GM19372 (cell line): ENCODE measurements around the gene PARVB.

Experiments
- ATAC-seq: cut with Tn5 transposase; IDR thresholded peaks from one replicate; pipeline ENCODE4 v1.9.1; 2021; ENCODE audit warnings: mild to moderate bottlenecking, low read depth, moderate library complexity; ENCODE audit not compliant: unreplicated experiment

PARVB gene, protein sequence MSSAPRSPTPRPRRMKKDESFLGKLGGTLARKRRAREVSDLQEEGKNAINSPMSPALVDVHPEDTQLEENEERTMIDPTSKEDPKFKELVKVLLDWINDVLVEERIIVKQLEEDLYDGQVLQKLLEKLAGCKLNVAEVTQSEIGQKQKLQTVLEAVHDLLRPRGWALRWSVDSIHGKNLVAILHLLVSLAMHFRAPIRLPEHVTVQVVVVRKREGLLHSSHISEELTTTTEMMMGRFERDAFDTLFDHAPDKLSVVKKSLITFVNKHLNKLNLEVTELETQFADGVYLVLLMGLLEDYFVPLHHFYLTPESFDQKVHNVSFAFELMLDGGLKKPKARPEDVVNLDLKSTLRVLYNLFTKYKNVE

DNA sequence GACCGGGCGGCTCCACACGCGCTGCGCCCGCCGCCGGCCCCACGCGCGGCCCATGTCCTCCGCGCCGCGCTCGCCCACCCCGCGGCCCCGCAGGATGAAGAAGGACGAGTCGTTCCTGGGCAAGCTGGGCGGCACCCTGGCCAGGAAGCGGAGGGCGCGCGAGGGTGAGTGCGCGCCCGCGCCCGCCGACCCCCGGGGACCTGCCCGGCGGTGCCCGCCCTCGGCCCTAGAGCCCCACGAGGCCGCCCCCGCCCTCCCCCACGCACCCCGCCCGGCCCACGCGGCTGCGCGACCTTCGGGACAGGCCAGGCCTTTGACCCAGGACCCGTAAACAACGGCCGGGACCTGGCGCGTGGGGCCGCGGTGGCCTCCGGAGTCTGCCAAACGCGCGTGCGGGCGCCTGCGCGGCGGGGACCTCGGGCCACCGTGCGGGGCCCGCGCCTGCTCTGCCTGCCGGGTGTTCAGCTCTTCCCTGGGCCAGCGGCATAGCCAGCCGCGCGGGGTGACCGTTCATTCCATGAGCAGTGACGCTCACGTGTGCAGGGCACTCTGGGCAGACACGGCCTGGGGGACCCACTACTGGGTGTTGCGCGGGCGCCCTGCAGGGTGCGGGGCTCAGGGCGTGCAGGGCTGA, at the start of gene PARVB:
Gene PARVB, plus strand, starts transcription at position 15 of the 634 bp plus-strand sequence. Its CDS starts 38 bp downstream, at position 53.
- no peak for ATAC-seq

DNA sequence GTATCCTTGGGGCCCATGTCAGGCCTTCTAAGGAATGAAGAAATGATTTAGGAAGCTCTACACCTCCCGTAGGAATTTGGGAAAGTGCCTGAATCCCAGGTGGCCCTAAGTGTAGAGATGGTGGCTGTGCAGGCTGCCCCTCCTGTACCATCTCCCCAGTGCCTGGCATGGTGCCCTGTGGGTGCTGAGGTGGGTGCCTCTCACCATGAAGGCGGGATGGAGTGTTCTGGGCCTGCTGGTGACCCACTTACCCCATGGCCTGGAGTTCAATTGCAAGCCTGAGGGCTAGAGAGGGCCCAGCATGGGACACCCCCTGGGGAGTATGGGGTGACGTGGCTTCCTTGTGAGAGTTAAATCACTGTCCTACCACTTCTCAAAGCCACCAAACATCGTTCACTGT, 49.1 kb upstream of the PARVB start:
- no peak for ATAC-seq

DNA sequence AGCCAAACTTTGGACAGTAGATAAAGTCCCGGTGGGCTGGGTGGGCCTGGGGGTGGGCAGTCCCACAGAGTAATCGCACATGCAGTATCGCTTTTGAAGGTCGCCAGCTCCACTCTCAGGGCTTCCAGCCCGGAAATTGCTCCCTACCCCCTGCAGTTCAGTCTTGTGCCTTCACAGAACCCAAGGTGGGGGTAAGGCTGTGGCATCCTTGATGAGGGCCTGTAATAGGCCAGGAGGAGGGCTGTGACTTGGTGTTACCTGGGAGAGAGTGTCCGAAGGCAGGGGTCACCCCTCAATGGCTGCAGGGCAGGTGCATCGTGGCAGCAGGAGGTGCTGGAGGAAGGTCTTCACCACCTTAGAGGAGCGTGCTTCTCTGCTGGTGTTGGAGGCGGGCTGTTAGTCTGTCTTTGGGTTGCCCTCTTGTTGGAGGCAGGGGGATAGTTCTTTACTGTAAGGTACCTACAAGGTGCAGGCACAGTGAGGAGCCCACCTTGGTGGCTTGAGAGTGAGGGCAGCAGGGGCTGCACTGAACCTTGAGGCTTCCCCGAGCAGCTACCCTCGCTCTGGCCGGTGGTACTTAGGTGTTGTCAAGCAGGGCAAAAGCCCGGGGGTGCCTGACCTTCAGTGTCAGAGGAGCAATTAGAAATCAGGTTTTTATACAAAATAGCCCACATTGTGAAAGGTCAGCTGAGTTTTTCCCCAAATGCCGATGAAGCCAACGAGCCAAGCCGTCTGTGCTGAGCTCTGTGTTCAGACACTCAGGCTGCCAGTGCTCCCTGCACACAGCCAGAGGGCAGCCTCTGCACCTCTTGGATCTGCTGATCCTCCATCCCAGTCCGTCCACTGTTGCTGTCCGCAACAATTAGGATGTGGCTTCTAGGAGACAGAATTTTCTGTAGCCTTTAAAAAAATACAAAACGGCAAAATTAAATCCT, 47.0 kb upstream of the PARVB start:
- no peak for ATAC-seq

DNA sequence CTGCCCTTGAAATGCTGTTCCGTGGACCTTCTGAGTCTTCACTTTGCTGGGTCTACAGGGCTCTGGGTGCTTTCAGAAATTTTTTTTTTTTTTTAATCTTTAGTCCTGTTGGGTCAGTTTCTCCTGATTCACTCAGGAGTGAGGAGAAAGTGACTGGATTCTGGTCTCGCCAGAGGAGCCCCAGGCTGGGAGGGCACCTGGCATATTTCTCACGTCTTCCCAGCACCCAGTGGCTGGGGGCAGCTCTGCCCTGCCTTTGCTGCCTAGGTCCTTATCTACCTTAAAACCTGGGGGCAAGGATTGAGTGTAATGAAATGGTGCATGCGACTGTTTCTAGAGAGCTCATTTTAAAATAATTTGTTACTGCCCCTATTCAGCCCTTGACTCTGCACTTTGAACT, 45.5 kb upstream of the PARVB start:
- no peak for ATAC-seq

DNA sequence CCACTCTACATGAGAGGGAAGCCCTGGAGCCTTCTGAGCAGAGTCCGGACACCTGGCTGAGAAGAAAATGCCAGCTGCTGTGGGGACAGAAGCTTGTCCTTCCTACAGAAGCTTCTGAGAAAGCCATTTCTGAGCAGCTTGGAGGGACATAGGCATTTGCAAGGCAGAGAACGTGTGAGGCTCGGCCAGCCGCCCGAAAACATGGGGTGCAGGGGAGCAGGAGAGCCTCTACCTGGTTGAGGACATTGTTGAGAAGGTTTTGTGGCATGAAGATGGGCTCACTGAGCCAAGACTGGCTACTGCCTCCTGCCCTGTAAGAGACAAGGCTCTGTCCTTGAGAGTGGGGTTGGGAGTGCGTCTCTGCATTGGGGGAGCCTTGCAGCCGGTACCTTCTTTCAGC, 43.5 kb upstream of the PARVB start:
- no peak for ATAC-seq

DNA sequence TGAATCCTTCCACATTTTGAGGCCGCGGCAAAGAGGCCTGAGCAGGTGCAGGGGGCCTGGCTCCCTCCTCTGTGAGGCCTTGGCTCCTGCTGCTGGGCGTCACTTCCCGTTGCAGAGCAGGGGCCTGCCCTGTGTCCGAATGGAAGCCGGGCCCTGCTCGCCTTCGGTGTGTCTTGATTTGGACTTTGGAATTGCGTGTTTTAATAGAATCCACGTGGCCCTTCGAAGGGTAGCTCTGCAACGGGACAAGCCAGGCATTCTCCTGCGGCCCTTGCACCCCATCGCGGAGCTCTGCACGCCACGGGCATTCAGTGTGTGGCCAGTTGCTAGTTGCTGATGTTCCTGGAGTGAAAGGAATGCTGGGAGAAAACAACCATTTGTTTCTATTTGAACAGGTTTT, 43.1 kb upstream of the PARVB start:
- no peak for ATAC-seq

DNA sequence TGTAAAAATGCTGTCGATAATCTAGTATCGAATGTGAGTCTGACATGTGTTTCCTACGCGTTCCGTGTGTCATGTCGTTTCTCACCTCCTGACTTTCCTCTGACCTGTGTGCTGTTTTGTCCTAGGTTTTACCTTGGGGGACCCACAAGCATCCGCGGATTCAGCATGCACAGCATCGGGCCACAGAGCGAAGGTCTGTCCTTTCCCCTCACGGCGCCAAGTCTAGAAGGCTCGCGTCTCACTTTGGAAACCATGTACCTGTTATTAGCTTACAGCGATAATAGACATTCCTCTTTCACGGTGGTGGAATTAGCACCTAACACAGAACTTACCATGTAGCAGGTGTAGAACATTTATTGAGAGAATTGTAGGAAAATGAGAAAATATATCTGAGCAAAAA, 40.3 kb upstream of the PARVB start:
- ATAC-seq, result no peak

DNA sequence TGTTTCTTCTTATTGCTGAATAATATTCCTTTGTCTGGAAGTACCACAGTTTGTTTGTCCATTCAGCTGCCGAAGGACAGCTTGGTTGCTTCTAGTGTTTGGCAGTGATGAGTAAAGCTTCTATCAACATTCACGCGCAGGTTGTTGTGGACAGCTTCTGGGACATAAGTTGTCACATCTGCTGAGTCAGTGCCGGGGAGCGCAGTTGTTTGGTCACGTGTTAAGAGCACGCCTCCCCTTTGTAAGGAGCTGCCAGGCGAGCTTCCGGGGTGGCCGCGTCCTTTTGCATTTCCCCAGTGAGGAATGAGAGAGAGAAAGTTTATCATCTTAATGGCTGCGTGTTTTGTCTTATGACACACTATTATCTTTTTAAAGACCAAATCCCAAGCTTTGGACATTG, 38.6 kb upstream of the PARVB start:
- ATAC-seq, result no peak

DNA sequence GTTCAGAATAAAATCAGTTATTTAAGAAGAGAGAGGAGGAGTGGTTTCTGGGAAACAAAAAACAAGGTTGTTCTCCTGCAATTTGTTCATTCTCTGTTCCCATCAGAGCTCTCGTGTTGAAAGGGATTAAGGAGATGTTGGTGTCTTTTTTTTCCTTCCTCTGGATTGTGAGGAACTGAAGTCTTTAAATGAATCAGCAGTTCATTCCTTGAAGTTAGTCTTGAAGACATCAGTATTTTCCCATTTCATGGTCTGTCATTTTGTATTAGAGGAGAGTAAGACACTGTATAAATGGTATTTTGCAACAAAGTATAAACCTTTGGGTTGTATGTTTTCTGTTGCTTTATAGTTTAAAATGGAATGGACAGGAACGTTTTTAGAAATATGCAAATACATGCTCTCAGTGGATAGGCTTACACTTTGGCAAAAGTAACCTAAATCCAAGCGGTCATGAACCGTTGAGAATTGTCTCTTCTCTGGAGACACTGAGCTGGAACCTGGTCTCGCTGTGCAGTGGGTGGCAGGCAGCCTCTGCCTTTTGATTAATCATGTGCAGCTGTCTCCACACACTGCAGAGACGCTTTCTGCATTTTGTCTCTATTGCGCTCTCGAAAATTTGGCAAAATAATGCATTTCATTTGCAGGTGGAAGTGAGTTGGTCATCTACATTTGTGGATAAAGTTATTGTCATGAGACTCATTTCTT, 35.8 kb upstream of the PARVB start:
- no peak for ATAC-seq

DNA sequence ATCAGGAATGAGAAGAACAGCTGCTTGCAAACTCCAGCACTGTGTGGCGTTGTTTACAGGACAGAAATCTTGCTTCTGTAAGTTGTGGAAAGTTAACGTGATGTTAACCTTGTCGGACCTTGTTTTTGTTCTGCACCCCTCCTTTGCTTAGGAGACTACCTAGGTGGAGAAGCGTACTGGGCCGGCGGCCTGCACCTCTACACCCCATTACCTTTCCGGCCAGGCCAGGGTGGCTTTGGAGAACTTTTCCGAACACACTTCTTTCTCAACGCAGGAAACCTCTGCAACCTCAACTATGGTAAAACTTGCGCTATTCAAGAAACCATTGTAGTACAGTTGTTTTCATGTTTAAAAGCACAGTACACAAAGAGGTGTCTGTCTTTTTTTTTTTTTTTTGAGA, 35.1 kb upstream of the PARVB start:
- ATAC-seq, result no peak

DNA sequence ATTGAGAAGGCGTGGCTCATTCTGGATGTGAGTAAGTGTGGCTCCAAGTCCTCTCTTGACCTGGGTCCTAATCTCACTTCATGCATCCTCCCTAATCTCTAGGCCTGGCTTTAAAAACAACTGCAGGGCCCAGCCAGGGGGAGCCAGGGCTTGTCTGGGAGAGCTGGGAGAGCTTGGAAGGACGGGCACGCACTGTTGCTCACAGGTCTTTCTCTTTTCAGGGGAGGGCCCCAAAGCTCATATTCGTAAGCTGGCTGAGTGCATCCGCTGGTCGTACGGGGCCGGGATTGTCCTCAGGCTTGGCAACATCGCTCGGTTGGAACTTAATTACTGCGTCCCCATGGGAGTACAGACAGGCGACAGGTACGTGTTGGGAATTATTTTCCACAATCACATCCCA, 34.1 kb upstream of the PARVB start:
- ATAC-seq, result no peak

DNA sequence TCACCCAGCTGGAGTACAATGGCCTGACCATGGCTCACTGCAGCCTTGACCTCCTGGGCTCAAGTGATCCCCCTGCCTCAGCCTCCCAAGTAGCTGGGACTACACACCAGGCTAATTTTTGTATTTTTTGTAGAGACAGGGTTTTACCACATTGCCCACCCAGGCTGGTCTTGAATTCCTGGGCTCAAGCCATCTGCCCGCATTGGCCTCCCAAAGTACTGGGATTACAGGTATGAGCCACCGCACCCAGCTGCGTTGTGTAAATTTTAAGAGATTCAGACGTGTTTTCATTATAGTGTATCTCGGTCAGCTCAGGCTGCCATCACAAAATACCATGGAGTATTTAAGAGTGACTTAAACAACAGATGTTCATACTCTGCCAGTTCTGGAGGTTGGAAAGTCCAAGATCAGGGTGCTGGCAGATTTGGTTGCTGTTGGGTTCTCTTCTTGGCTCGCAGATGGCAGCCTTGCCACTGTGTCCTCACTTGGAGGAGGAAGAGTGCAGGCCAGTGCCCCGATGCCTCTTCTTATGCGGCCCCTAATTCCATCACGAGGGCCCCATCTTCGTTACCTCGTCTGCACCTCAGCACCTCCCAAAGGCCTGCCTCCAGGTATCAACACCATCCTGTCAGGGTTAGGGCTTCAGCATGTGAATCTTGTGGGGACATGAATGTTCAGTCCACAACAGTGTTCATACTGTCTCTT, 32.6 kb upstream of the PARVB start:
- ATAC-seq, result no peak

DNA sequence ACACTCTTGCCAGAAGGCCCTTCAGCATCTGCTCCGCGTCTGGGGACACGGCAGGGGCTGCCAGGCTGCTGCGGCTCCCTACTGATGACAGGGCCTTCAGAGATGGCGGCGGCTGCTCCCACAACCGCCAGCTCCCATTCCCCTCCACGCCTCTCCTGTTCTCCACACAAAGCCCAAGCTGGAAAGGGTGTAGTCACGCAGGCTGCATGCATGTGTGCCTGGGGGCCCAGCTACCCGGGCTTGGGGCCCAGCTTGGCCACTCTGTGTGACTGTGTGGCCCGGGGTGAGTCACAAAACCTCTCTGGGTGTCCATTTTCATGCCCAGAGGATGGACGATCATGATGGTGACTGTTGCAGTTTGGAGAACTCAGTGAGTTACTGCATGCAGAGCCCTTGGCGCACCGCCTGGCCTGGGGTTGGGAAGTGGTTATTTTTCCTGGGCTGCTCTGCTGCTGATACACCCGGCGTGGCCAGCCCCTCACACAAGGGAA, 31.7 kb upstream of the PARVB start:
- ATAC-seq, result no peak

DNA sequence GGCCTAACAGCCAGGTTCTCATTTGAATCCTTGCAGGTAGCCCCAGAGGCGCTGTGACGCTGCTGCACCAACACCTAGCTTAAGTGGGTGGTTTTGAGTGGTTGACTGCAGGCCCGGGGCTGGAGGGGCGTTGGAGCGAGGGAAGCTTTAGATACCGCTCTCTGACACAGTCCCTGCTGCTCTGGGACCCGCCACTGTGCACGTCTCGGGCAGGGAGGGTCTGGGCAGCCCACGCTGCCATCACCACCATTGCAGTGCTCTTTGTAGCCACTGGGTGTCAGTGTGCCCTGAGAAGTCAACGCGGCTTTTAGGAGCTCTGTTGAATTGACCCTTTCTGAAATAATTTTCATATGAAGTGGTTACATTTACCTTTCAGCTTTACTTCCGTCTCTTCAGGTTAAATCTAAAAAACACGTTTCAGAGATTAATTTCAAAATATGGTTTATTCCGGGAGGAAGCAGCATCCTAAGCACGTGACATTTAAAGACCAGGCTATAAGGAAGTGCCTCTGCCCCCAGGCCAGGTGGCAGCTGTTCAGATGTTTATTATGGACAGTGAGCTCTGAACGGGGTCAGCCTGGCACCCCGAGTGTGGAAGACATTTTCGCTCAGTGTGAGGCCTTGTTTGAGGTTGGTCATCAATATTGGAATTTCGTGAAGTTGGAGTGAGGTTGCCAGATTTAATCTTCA, 30.9 kb upstream of the PARVB start:
- ATAC-seq, result no peak

DNA sequence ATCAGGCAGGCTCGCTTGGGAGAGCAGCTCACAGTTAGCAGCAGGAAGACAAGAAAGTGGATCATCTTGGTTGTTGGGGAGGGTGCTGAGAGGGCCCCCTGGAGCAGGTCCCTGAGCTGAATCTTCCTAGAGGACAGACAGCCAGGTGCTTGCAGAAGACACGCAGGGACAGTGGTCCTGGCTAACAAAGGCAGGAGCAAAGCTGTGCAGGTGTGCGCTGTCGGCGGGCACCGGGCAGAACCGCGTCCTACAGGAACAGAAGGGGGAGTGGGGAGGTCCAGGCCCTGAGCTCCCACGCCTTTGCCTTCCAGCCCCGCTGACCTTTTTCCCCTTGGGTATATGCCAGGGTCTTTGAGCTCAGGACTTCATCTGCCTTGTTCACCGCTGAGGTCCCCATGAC, 30.1 kb upstream of the PARVB start:
- ATAC-seq, result no peak

DNA sequence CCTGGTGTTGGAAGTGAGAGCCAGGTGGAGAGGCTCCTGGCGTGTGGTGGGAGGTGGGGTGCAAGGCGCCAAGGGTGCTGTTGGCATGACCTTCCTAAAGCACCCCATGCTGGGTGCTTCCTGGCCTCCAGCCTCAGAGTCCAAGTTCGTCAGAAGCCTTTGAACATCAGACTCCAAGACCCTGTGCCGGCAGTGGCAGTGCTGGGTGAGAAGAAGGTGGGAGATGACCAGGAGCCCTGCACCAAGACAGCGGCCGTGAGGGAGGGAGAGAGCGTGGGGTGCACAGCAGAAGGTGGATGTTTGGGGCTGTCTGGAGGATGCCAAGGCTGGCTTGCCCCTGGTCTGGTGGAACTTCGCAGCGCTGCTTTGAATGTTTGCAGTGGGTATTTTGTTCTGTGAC, 29.7 kb upstream of the PARVB start:
- ATAC-seq, result no peak

DNA sequence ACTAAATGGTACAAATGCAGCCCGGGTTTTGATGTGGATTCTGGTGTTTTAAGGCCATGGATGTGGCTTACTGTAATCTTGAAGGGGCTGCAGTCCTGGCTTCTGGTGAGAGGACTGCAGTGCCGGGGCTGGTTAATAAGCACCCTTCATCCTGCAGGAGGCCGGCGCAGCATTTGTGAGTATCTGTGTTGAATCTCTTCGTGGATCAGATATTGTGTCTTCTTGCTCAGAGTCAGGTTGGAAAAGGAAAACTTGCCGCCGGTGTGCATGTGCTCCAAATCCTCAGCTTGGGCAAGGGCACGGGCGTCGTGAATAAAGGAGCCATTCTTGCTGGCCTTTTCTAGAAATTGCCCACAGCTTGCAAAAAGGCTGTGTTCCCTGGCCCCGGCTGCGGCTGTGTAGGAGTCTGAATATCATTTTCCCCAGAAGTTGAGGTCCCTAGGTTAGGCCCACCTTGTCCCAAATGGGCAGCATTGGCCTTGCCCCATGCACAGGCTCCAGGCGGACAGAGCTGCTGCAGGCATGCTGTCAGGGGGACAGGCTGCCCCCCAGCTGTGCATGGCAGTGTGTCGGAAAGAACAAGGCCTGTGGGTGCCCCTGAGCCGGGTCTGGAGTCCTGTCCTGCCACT, 28.9 kb upstream of the PARVB start:
- ATAC-seq, result no peak

DNA sequence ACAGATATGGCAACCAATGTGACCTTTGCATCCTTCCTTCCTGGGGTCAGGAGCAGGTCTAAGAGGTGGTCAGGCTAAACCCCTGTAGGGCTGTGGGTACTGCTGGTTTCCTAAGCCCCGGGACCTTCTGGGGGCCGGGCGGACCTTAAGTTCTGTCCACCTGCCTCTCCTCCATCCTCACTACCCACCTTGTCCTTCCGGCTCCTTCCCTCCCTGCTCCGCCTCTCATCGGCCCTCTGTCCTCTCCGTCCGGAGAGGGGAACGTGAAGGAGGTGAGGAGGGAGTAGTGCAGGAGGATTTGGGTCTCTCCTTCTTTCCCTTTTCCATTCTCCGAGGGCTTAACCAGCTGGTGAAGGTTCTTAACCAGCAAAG, 28.3 kb upstream of the PARVB start:
- no peak for ATAC-seq
